ENCODE data around the gene RNF223.
"Not testable (repeated sequence)": the region's sequence is repeated elsewhere in the genome, so short reads cannot be mapped to it uniquely, and the experiment has no call there.

RNF223 gene

GRCh38 chr1:1058088-1058905, 15.8 kb downstream of the RNF223 start:
- DNase-seq = no peak

GRCh38 chr1:1057769-1058087, 16.4 kb downstream of the RNF223 start:
- not testable (repeated sequence) for DNase-seq

DNA sequence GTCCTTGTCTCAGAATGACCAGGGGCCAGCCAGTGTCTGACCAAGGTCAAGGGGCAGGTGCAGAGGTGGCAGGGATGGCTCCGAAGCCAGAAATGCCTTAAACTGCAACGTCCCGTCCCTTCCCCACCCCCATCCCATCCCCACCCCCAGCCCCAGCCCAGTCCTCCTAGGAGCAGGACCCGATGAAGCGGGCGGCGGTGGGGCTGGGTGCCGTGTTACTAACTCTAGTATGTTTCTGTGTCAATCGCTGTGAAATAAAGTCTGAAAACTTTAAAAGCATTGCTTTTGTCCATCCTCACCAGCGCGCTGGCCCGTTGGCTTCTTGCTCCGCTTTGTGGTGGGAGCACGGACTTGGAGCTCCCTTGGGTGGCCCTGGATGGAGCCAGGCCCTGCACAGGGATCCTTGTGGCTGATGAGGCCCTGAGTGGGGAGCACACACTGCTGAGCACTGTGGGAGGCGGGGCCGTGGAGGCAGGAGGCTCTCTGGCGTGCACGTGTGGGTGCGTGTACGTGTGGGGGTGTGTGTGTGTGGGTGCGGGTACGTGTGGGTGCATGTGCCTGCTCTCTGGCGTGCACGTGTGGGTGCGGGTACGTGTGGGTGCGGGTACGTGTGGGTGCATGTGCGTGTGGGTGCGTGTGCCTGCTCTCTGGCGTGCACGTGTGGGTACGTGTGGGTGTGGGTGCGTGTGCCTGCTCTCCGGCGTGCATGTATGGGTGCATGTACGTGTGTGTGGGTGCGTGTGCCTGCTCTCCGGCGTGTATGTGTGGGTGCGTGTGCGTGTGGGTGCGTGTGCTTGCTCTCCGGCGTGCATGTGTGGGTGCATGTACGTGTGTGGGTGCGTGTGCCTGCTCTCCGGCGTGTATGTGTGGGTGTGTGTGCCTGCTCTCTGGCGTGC, 18.0 kb downstream of the RNF223 start:
- no peak for DNase-seq

GRCh38 chr1:1054971-1055370, 19.1 kb downstream of the RNF223 start:
- DNase-seq = no peak

GRCh38 chr1:1054099-1054700, 19.9 kb downstream of the RNF223 start:
- DNase-seq = no peak

- no peak for DNase-seq
Observed at GRCh38 chr1:1053682-1054081, 20.4 kb downstream of the RNF223 start.

GRCh38 chr1:1053022-1053421, 21.1 kb downstream of the RNF223 start:
- DNase-seq = no peak

DNA sequence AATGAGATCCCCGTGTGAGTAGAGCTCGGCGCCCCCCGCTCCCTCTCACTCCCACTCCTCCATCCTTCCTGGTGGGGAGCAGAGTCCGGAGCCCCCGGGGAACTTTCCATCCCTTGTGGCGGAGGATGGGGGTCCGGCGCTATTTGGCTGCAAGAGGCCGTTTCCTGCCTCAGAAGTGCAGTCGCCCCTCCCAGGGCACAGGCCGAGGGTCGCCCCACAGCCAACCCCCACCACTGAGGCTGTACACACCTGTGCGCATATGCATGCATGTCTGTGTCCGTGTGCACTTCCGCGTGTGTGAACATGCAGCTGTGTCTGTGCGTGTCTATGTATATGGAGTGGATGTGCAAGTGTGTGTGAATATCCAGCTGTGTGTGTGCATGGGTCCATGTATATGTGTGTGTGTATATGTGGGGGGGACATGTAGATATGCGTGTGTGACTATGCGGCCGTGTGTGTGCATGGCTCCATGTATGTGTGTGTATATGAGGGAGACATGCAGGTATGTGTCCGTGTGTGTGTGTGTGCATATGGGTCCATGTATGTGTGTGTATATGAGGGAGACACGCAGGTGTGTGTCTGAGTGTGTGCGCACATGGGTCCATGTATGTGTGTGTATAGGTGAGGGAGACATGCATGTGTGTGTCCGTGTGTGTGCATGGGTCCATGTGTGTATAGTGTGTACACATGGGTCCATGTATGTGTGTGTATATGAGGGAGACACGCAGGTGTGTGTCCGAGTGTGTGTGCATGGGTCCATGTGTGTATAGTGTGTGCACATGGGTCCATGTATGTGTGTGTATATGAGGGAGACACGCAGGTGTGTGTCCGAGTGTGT, 21.9 kb downstream of the RNF223 start:
- no peak for DNase-seq

GRCh38 chr1:1051127-1051810, 22.8 kb downstream of the RNF223 start:
- no peak for DNase-seq

DNA sequence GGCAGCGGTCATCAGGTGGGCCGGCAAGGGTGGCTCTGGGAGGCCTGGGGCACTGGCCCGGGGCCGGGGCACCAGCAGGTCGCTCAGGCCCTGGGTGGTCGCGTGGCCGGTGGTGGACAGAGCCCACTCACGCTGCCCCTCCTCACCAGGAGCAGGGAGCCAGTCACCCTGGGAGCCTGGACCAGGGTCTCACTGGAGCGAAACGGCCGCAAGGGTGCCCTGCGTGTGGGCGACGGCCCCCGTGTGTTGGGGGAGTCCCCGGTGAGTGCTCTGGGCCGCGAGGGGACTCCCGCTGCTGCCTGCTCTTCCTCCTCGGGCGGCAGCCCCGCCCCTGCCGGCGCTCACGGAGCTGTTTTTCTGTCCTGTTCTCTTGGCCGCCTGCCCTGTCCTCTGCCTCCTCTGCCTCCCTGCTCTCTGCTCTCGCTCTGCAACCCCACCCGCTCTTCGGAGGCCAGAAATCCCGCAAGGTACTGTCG, 23.5 kb downstream of the RNF223 start:
- no peak for DNase-seq

DNA sequence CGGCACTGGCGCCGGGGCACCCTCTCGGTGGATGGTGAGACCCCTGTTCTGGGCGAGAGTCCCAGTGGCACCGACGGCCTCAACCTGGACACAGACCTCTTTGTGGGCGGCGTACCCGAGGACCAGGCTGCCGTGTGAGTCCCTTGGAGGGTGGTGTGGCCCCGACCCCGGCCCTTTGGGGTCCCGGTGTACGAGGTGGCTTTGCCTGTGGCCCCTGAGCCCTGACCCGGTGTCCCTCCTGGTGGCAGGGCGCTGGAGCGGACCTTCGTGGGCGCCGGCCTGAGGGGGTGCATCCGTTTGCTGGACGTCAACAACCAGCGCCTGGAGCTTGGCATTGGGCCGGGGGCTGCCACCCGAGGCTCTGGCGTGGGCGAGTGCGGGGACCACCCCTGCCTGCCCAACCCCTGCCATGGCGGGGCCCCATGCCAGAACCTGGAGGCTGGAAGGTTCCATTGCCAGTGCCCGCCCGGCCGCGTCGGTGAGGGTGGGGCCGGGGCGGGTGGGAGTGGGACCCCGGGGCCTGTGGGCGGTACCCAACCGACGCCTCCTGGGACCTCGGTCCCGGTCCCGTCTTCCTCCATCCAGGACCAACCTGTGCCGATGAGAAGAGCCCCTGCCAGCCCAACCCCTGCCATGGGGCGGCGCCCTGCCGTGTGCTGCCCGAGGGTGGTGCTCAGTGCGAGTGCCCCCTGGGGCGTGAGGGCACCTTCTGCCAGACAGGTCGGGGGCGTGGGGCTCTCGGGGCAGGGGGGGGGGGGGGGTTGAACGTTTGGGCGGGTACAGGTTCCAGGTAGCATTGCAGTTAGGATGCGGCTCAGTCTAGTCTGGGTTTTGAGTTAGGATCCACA, 24.6 kb downstream of the RNF223 start:
- DNase-seq = no peak

- no peak for DNase-seq
Observed at GRCh38 chr1:1048765-1049164, 25.3 kb downstream of the RNF223 start.

DNA sequence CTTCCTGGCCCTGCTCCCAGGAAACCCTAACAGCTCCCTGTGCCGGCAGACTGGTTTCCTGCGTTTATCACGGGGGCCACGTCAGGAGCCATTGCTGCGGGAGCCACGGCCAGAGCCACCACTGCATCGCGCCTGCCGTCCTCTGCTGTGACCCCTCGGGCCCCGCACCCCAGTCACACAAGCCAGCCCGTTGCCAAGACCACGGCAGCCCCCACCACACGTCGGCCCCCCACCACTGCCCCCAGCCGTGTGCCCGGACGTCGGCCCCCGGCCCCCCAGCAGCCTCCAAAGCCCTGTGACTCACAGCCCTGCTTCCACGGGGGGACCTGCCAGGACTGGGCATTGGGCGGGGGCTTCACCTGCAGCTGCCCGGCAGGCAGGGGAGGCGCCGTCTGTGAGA, 26.1 kb downstream of the RNF223 start:
- no peak for DNase-seq

DNA sequence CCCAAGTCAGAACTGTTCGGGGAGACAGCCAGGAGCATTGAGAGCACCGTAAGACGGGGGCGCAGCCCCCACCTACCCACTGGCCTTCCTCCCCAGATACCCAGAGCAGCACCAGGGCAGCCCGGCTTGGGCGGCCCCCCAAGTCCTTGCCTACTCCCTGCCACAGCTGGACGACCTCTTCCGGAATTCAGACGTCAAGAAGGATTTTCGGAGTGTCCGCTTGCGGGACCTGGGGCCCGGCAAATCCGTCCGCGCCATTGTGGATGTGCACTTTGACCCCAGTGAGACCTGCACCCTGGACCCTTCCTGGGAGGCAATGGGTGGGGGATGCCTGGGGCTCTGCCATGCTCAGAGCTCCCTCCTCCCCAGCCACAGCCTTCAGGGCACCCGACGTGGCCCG, 26.7 kb downstream of the RNF223 start:
- no peak for DNase-seq

DNA sequence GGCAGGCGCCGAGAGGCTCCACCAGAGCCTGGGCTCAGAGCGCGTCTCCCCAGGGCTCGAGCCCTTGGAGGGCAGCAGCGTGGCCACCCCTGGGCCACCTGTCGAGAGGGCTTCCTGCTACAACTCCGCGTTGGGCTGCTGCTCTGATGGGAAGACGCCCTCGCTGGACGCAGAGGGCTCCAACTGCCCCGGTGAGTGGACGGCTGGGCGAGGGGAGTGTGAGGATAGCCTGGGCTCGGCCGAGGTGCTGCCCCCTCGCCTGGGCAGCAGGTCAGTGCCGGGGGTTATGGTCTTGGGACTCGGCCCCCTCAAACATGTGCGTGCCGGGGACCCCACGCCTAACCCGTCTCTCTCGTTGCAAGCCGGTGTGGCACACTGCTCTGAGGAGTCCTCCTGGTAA, 27.3 kb downstream of the RNF223 start:
- DNase-seq = no peak

- no peak for DNase-seq
Observed at GRCh38 chr1:1046243-1046642, 27.9 kb downstream of the RNF223 start.

DNA sequence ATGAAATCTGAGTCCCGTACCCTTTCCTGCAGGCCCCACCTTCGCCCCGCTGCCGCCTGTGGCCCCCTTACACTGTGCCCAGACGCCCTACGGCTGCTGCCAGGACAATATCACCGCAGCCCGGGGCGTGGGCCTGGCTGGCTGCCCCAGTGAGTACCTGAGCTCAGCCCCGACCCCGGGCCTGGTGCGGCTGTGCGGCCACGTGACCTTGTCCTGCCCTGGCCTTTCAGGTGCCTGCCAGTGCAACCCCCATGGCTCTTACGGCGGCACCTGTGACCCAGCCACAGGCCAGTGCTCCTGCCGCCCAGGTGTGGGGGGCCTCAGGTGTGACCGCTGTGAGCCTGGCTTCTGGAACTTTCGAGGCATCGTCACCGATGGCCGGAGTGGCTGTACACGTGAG, 29.0 kb downstream of the RNF223 start:
- no peak for DNase-seq

GRCh38 chr1:1044455-1045078, 29.5 kb downstream of the RNF223 start:
- no peak for DNase-seq

- no peak for DNase-seq
Observed at GRCh38 chr1:1043921-1044320, 30.2 kb downstream of the RNF223 start.

DNA sequence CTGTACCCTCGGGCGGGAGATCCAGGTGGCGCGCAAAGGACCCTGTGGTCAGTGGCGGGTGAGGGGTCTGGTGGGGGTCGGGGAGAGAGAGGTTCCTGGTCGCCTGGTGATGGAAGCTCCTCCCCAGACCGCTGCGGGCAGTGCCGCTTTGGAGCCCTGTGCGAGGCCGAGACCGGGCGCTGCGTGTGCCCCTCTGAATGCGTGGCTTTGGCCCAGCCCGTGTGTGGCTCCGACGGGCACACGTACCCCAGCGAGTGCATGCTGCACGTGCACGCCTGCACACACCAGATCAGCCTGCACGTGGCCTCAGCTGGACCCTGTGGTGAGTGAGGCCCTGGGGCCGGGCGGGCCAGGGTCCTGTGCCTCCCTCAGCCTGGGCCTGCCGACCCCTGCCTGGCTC, 30.7 kb downstream of the RNF223 start:
- no peak for DNase-seq

GRCh38 chr1:1042835-1043234, 31.3 kb downstream of the RNF223 start:
- peak in 1 of 6 experiments; percentile 15 for DNase-seq

Data from stimulated activated naive CD4-positive, alpha-beta T cell (primary cell).